SW480 (cell line): Measurements from ENCODE around the gene TNFRSF9.

Source experiments
- DNase-seq: peaks from one replicate; pipeline ENCODE4 v3.0.0-alpha.2; 2016; ENCODE audit warnings: low spot score

The TNFRSF9 gene

DNA sequence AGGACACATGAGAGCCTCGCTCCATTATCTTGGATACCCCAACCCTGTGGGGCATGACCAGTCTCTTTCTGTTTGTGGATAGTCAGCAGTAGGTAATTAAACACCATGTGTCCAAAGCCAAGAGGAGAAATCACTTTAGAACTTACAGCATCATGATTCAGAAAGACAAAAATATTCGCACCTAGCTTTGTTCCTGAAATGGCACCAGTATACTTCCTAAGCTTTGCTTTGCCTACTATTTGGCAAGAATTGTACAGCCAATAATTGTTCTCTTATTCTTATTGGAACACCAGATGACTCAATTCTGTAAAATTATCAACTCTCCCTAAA is 24.2 kb downstream of the TNFRSF9 start:
- no peak for DNase-seq

DNA sequence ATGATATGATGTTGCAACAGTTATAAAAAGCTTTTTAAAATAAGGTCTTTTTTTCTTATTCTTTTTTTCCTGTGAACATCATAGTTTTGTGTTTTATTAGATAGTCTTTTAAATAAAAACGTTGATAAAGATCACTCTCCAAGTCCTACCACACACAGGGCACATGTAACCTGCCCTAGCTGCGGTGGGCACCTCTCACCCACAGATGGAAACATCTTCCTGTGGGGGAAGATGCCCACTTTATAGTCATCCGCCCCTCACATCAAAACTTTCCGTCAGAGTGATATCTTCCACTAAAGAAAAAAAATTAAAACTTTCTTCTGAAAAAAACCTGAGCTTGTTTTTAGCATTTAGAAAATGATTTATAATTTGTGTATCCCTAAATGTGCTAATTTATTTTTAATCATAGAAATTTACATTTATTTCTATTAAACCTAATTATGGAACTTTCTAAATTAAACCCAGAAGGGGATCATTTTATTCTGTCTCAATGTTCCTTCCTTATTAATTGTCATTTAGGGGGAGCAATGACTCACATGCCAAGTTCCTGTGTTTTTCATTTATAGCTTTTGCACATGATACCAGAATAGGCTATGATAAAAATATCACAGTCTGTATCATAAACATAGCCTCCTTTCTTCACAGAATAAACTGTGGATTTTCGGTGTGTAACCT is 24.7 kb downstream of the TNFRSF9 start:
- DNase-seq, result no peak

DNA sequence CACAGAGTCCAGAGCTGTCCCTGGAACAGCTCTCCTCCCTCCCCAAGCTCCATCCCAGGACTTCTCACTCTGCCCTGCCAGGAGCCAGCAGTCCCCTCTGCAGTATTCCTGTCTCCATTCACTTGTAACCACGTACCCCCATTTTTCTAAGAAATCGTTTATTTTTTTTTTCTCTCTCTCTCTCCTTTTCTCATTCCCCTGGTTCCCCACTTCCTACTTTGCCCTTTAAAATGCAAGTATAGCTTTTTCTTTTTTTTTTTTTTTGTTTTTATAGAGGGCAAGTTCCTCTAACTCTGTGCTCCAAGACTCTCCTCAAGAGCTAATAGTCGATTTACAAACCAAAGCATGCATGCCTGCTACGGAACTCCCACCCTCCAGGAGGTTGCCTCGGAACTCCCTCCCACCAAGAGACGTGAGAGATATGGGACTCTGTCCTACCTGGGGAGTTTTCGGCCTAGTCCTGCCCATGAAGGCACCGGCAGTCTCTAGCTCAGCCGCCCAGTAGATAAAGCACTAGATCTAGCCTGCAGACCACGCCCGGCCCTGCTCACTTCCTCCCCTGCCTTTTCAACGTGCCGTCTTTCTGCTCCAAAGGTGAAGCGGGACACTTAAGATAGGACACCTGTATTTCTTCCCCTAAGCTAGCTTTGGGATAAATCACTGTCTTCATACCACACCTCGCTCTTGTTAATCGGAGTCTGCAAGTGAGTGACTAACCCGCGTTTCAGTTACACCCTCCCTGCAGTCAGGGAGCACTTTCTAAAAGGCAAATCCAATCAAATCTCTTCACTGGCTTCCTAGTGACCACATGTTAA is 27.7 kb downstream of the TNFRSF9 start:
- no peak for DNase-seq

DNA sequence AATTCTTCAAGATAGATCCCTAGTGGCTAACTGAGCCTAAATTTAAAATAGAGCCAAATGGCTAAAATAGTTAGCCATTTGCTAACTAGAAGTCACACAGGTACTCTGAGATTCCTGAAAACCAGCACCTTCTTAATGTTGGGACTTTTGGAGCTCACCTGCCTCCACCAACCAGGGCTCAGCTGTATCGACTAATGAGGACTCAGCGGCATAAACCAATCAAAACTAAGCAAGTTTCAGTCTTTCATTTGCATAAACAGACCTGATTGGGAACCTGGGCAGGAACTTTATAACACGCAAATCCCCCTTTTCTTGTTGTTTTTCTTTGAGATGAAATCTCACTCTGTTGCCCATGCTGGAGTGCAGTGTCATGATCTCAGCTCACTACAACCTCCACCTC is 28.5 kb downstream of the TNFRSF9 start:
- no peak for DNase-seq

DNA sequence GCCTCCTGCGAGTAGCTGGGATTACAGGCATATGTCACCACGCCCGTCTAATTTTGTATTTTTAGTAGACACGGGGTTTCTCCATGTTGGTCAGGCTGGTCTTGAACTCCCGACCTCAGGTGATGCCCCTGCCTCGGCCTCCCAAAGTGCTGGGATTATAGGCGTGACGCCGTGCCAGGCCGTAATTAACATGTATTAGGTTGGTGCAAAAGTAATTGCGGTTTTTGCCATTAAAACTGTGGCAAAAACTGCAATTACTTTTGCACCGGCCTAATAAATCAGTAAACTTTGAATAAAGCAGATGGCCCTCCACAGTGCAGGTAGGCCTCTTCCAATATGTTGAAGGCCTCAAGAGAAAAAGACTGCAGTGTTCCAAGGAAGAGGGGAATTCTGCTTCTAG is 35.4 kb downstream of the TNFRSF9 start:
- no peak for DNase-seq

DNA sequence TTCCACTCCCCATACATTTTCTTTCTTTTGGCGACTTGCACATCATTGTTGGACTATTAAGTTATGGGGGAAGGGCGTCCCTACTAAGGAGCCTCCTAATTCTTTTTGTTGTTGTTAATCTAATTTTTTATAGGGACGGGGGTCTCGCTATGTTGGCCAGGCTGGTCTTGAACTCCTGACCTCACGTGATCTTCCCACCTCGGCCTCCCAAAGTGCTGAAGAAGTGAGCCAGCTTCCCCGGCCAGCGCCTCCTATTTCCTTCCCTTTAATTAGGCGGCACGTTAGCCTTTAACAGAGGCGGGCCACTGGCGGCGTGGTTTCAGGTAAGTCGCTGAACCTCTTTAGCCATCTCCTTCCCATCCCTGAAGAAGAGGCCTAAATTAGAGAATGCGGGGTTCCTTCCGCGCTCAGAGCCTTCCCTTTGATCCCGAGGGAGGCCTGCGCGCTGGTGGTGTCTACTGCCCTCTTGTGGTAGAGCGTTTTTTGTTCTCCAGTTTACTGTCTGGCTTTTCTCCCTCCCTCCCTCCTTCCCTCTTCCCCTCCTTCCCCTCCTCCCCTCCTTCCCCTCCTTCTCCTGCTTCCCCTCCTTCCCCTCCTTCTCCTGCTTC is 38.1 kb downstream of the TNFRSF9 start:
- peak; percentile 63 for DNase-seq

DNA sequence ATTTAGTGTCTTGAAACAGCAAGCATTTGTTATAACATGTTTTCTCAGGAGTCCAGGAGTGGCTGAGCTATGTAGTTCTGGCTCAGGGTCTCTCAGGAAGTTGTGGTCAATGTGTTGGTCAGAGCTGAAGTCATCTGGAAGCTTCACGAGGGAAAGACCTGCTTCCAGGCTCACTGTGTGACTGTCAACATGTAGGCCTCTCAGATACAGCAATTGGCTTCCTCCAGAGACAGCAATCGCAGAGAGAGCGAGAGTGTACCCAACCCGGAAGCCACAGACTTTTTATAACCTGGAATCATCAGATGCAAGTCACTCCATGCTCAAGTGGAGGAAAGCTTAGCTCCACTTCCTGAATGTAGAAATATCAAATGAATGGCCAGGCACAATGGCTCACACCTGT is 40.9 kb downstream of the TNFRSF9 start:
- peak; percentile 7 for DNase-seq

DNA sequence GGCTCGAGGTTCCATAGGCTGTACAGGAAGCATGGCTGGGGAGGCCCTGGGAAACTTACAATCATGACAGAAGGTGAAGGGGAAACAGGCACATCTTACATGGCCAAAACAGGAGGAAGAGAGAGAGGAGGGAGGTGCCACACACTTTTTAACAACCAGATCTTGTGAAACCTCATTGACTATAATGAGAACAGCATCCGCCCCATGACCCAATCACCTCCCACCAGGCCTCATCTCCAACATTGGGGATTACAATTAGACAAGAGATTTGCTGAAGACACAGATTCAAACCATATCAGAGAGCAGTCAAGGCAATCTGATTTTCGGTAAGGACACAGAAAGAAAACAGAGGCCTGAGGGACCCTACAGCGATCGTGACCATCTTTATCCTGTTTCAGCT is 41.7 kb downstream of the TNFRSF9 start:
- DNase-seq, result no peak

DNA sequence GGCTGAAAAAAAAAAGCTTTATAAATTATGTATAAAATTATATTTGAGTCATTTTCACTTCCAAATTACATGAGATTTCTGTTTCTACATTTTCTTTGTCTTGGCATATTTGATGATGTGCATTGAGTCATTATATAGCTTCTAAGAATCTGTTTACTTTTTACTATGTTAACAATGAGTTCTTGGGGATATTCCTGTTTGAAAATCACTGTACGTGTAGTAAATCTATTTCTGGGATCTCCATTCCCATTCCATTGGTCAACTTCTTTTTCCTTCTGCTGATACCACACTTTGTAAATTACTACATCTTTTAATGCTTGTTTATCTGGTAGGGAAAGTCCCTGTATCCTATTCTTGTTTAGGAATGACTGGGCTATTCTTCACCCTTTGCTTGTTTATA is 43.6 kb downstream of the TNFRSF9 start:
- no peak for DNase-seq

DNA sequence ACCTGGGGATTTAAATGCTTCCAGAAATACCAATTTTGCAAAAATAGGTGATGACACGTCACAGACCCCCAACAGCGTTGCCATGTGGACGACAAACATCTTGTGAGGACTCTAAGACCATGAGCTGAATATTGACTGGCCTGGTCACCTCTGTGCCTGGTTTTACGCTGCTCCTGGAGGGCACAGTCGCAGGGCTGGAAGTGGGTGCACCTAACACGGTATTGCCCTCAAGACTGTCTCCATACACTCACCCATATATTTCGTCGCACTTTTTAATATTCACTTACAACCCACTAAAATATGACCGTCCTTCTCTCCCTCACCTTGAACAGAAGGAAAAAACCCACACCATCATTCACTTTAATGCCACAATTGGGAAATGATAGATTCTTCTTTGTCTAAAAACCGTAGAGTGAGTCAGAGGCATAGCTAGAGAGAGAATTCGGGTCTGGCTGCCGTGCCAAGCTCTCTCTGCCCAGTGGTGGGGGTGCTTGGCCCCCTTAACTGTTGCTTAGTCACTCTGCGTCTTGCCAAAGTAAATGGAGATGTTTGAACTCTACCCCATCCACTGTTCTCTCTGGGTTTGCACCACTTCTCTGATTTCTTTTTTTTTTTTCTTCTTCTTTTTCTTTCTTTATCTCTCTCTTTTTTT is 47.0 kb downstream of the TNFRSF9 start:
- no peak for DNase-seq

DNA sequence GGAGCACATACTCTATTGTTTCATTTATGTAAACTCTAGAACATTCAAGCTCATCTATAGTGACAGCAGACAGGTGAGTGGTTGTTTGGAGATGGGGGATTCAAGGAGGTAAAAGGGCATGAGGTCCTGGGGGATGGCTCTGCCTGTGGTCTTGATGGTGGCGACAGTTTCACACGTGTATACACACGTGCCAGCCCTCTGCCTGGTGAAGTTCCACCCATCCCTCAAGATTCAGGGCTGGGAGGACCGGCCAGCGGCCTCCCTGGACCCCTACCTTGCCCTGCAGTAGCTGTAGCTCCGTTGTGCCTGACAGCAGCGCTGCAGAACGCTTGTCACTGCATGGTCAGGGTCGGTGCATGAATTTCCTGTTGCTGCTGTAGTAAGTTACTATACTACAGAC is 48.8 kb downstream of the TNFRSF9 start:
- DNase-seq, result no peak

DNA sequence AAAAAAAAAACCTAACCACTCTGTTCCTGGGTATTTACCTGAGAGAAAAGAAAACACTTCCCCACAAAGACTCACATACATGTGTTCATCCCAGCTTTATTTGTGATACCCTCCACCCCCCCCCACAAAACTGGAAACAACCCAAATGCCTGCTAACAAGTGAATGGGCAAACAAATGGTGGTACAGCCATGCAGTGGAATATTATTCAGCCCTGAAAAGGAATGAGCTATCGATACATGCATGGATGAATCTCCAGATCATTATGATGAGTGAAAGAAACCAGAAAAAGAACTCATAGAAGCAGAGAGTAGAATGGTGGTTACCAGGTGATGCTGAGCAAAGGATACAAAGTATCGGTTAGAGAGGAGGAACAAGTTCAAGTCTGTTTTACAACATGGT is 49.8 kb downstream of the TNFRSF9 start:
- no peak for DNase-seq

DNA sequence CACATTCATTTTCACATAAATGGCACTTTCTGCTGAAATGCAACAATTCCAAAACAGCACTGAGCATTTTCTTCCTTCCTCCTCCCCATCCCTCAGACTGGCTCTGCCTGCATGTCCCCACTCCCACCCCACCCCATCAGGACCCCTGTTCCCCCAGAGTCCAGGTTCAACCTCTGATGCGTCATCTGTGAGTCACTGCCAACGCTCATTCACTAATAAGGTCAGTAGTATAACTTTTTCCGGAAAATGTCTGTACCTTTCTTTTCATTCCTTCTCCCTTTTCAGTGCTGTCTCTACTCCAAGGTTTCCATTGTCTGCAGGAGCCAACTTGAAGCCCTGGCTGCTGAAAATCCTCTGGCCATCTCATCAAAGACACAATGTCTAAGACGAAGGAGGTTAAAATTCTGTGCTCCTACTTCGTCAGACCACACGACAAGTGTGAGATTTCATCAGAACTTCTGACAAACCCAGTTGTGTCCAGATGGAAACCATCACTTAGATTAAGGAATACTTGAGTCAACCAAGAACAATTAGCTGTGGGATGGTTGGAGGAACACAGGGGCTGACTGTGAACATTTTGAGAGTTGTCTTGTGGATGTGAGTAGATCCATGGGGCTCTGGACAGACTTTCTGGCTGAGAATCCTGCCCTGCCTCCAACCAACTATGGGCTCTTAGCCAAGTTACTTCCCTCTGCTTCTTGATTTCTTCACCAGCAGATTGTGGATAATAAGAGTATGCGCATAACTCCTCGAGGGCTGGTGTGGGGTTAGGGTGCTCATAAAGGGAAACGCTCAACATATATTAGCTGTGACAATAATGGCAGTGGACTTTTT is 52.2 kb downstream of the TNFRSF9 start:
- no peak for DNase-seq

DNA sequence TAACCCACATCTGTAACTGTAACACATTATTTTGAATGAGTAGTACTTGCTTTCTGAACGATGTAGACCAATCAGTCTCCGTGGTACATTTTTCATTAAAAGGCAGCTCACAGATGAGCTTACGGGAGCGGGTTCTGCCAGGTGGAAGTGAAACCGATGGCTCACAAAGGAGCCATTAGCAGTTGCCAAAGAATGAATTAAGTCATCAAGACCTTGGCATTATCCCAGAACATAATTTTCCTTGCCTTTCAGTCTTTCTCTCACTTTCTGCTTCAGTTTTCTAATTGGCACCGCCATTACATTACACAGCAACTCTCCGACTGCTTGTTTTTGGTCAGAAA is 54.3 kb downstream of the TNFRSF9 start:
- no peak for DNase-seq

DNA sequence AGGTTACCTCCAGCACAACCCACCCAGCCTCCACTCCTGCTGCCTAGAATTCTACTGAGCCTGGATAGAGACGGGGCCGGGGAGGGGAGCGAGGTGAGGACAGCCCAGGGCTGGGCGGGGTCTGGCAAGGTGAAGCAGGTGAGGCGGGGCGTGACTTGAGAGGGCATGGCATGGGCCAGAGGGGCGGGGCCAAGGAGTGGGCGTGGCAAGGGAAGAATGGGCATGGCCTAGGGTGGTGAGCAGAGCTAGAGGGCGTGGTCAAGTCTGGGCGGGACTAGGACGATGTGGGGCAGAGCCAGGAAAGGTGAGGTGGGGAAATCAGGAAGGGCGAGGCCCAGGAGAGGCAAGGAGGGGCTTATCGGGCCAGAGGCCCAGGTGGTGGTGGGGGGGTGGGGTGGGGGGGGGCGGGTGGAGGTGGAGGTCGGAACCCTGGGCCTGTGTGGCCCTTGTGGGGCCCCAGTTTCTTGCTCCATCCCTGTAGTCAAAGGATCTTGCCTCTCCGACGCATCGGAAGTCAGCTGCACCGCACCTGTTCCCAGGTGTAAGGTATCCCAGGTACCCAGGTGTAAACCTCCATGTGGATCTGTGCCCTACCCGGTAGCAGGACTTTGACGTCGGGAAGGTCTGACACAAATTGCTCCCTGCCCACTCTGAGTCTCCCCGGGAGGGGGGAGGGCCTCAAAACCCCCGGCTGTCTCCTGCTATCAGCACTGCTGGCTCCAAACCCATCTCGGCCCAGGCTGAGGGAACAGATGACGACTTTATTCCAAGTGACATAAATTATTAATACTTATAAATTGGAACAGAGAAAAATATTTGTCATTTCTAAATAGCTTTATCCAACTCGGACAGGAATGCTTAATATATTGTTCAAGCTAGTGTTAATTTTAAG is 54.9 kb downstream of the TNFRSF9 start:
- DNase-seq, result peak; percentile 34

DNA sequence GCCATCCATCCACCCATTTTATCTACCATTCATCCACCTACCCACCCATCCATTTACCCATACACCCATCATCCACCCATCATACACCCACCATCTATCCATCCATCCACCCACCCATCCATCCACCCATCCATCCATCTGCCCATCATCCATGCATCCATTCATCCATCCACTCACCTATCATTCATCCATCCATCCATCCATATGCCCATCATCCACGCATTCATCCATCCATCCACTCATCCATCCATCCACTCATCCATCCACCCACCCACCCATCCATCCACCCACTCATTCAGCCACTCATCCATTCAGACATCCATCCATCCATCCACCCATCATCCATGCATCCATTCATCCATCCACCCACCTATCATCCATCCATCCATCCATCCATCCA is 55.9 kb downstream of the TNFRSF9 start:
- DNase-seq, result no peak

DNA sequence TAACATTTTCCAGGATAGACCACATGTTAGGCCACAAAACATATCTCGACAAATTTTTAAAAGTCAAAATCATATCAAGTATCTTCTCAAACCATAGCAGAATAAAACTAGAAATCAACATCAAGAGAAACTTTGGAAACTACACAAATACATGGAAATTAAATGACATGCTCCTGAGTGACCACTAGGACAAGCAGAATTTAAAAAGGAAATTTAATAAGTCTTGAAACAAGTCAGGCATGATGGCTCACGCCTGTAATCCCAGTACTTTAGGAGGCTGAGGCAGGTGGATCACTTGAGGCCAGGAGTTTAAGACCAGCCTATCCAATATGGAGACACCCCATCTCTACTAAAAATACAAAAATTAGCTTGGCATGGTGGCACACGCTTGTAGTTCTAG is 61.4 kb downstream of the TNFRSF9 start:
- DNase-seq, result no peak

DNA sequence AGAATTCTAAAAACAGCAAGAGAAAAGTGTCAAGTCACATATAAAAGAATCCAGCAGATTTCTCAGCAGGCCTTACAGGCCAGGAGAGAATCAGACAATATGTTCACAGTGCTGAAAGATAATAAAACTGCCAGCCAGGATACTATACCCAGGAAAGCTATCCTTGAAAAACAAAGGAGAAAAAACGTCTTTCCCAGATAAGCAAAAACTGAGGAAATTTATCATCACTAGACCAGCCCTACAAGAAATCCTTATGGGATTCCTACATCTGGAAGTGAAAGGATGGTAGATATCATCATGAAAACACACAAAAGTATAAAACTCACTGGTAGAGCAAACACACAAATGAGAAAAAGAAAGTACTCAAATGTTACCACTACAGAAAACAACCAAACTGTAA is 62.6 kb downstream of the TNFRSF9 start:
- DNase-seq, result no peak

DNA sequence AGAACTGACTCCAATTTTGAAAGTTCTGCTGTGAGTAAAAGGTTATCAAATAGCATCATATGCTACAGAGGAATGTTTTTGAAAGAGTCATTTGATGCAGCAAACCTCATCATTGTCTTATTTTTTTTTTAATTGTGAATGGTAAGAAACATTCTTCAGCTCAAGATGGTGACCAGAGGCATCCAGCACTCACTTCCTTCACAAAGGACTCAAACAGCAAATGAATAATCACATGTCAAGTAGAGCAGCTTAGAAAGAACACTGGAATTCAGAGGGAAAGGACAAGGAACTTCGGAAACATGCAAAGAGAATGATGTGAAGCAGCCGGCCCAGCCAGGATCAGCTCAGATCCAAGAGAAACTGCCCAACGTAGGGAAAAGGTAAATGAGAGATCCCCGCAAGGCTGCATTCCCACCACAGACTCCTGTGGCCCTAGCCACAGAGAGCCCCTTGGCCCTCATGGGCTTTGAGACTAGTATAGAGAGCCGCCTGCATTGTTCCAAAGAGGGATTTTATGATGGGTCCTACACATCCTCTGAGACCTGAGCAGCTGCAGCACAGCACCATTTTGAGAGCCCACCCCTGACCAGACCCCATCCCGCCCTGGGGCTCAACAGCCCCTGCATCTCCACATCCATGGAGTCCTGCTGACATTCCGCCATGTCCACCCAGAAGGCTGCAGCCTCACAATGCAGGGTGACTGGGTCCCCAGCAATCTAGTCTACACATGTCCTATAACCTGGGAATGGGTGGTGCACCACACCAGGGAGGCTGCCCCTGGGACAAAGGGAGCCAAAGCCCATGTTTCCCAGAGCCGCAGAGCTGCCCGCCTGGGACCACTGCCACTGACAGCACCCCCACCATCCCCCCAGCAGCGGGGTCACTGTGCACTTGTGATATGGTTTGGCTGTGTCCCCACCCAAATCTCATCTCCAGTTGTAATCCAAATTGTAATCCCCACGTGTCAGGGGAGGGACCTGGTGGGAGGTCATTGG is 66.5 kb downstream of the TNFRSF9 start:
- DNase-seq, result no peak

DNA sequence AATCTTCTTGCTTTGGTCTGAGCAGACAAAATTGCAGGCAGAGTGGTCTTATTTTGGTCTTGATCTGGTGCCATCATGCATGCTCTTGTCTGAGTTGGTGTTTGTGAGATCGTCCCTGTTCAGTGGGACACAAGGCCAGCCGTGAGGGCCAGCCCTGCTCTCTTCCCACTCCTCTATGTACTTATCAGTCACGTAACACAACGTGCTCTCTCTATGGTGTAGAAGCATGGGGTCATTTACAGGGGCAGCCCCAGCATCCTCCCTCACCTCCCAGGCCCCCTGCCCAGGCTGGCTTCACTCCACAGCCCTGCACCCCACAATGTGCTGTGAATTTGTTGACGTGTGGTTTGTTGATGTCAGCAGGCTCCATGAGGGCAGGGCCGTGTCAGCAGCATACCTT is 69.5 kb downstream of the TNFRSF9 start:
- no peak for DNase-seq
